A375 (cell line): ENCODE data around the gene OR52D1. TPM values are rescaled to one million over a fixed set of nuclear protein-coding genes. Genes with fewer than 3 reads are reported as not detected.

Experiments used
- total RNA-seq: library from RNA; depleted of rRNA; stranded (reverse); fragments of >200 nt; shearing (Covaris generic); gene quantifications from 2 replicates; pipeline ENCODE4 v1.2.3, GENCODE V29; 2014; rRNA removed

OR52D1 gene
- total RNA-seq: 0.13 TPM in 1 of 2 replicates, not detected in the other

DNA sequence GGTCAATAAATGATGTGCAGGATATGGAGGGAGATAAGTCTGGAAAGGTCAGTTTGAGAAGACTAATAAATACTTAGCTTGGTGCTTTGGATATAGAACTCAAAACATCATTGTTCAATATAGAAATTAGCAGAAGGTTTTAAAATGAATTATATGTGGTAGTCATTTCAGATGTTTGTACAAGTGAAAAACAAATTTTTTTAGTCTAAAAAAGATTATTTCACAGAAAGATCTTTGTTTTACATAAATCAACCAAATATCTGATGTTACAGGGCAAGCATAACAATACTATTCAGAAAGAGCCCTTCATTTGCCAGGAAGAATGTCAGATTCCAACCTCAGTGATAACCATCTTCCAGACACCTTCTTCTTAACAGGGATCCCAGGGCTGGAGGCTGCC is at the start of gene OR52D1:
TSS of gene OR52D1 (plus strand) at position 301 of the 400 bp plus-strand sequence. CDS start at position 323, 22 bp downstream.

DNA sequence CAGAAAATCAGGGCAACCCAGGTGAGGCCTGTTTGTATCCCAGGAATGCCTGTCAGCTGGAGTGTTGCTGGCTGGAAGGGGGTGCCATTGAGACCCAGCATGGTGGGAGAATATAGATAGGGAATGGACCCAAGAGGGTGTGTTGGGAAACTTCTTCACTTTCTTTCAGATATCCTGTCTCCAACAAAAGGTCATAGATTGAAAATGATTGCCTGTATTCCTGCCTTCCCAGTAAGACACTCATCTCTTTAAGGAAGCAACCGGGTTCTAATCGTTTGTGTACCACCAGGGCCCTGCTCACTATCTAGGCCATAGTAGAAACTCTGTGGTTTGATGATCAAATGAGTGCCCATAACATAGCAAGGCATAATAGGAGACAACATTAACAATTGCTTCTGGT is 47.1 kb upstream of the OR52D1 start, which contains the start of gene OR51I1:
TSS of gene OR51I1 (minus strand) at position 101 of the 400 bp plus-strand sequence. CDS start at position 101, 0 bp downstream.

DNA sequence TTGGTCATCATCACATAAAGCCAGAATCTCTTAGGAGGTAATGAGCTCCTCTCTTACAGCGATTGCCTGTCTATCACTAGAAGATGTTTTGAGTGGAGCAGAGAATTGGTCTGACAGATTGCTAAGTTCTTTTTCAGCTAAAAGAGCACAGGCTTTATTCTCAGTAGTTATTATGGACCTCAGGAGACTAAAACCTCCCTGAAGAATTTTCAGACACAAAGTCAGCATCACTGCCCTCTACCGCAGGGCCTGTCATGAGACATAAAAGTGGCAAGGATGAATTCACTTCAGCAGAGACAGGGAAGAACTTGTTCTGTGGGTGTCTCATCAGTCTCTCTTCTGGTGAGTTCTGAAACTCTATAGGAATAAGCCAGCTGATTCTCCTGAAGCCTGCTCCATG is 39.5 kb upstream of the OR52D1 start, which contains the start of gene OR51I2:
TSS of gene OR51I2 (plus strand) at position 301 of the 400 bp plus-strand sequence. CDS start 4,166 bp downstream, outside the sequence.

DNA sequence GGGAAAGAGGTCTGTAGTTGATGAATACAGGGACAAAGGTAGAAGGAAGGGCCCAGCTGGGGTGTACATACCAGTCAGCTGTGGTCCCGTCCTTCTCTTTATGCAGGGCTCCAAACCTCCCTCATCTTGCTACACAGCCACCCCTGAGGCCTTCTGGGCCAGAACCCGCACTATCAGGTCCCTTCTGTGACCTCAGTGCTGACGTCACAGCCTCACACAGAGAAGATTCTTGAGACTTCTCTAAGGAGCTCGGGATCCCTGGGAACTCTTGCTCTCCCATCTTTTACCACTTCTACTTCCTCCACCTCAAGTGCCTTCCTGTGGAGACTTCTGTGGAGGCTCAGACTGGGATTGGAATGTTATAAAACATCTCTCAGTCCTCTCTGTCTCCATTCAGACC is 21.3 kb downstream of the OR52D1 start, which contains the start of gene UBQLN3:
TSS of gene UBQLN3 (minus strand) at position 155 of the 400 bp plus-strand sequence. CDS start 399 bp downstream, outside the sequence.

DNA sequence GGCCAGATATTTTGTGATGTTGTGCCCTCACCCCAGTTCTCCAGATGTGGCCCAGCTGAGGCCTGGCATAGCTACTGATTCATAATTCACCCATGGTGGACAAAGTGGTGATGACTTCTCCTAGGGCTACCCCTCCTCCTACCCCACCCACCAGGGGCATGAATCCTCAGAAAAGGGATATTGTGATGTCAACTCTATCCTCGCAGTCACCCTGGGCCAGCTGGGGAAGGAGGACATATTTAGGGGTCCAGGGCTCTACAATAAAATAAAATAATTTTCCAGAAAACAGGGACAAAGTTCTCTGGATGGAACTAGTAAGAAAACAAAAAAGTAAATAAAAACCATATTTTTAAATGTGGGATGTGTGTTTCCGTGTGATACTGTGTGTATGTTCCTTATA is 28.1 kb downstream of the OR52D1 start, which contains the start of gene UBQLNL:
TSS of gene UBQLNL (minus strand) at position 101 of the 400 bp plus-strand sequence. CDS start 258 bp downstream, outside the sequence.

Other genes with a start within 250 kb of the OR52D1 start
- gene HBG1, start 238.8 kb upstream of the OR52D1 start, total RNA-seq: not detected in 2 replicates
- gene HBG2, start 233.9 kb upstream of the OR52D1 start, total RNA-seq: 2.7 and 3.2 TPM in 2 replicates
- 40.6 and 51.6 TPM in 2 replicates for gene HBE1, start 218.7 kb upstream of the OR52D1 start, total RNA-seq
- 4.0 and 7.5 TPM in 2 replicates for gene OR51B4, start 186.7 kb upstream of the OR52D1 start, total RNA-seq
- gene OR51B2, start 164.4 kb upstream of the OR52D1 start, total RNA-seq: 0.85 and 1.4 TPM in 2 replicates
- gene OR51B5, start 145.2 kb upstream of the OR52D1 start, total RNA-seq: 15.1 and 23.2 TPM in 2 replicates
- gene OR51B6, start 137.2 kb upstream of the OR52D1 start, total RNA-seq: not detected in 2 replicates
- not detected in 2 replicates for gene OR51M1, start 104.9 kb upstream of the OR52D1 start, total RNA-seq
- not detected in 2 replicates for gene OR51Q1, start 66.6 kb upstream of the OR52D1 start, total RNA-seq
- gene OR51I1, start 47.2 kb upstream of the OR52D1 start, total RNA-seq: 0.57 and 1.0 TPM in 2 replicates
- not detected in 2 replicates for gene OR51I2, start 39.4 kb upstream of the OR52D1 start, total RNA-seq
- not detected in 2 replicates for gene UBQLN3, start 21.3 kb downstream of the OR52D1 start, total RNA-seq
- gene UBQLNL, start 28.0 kb downstream of the OR52D1 start, total RNA-seq: not detected in 2 replicates
- not detected in 2 replicates for gene OR52H1, start 59.9 kb downstream of the OR52D1 start, total RNA-seq
- not detected in 2 replicates for gene OR52B6, start 92.2 kb downstream of the OR52D1 start, total RNA-seq
- gene TRIM6, start 108.0 kb downstream of the OR52D1 start, total RNA-seq: 1.9 and 3.4 TPM in 2 replicates
- 2.4 and 5.0 TPM in 2 replicates for gene TRIM34, start 136.3 kb downstream of the OR52D1 start, total RNA-seq
- 9.8 and 11.9 TPM in 2 replicates for gene TRIM5, start 196.4 kb downstream of the OR52D1 start, total RNA-seq
- 1.3 and 1.7 TPM in 2 replicates for gene TRIM22, start 201.1 kb downstream of the OR52D1 start, total RNA-seq
- not detected in 2 replicates for gene OR56B1, start 247.8 kb downstream of the OR52D1 start, total RNA-seq